BLaER1 treated with 17β-estradiol and CSF1 and Interleukin-3, amounts not matched to agents 10 nM and 100 nM (cell line): ENCODE results near the gene ERI3.

Experiments used
- H3K27ac ChIP-seq, 11 experiments: shearing (Covaris generic); formaldehyde crosslinking; 2 replicates each; pipeline ENCODE4 v1.8.1; 2022
- H3K27me3 ChIP-seq, 11 experiments: shearing (Covaris generic); formaldehyde crosslinking; 2 replicates each; pipeline ENCODE4 v1.8.1; 2022
- H3K36me3 ChIP-seq, 11 experiments: shearing (Covaris generic); formaldehyde crosslinking; 2 replicates each; pipeline ENCODE4 v1.8.1; 2022
- H3K4me1 ChIP-seq, 10 experiments: shearing (Covaris generic); formaldehyde crosslinking; 2 replicates each; pipeline ENCODE4 v1.8.1; 2022
- H3K4me2 ChIP-seq, 11 experiments: shearing (Covaris generic); formaldehyde crosslinking; 2 replicates each; pipeline ENCODE4 v1.8.1; 2022
- H3K4me3 ChIP-seq, 10 experiments: shearing (Covaris generic); formaldehyde crosslinking; 2 replicates each; pipeline ENCODE4 v1.8.1; 2022
- H3K9ac ChIP-seq, 11 experiments: shearing (Covaris generic); formaldehyde crosslinking; 2 replicates each; pipeline ENCODE4 v1.8.1; 2022
- H3K9me3 ChIP-seq, 11 experiments: shearing (Covaris generic); formaldehyde crosslinking; replicated peaks in 1 of 11; 2 replicates each; pipeline ENCODE4 v1.8.1; 2022
- H4K20me1 ChIP-seq, 11 experiments: shearing (Covaris generic); formaldehyde crosslinking; 2 replicates each; pipeline ENCODE4 v1.8.1; 2022
- Cebpa-rat ChIP-seq, 11 experiments: shearing (Covaris generic); IDR thresholded peaks; 2 replicates each; pipeline ENCODE4 v1.8.1; 2022

Gene ERI3

GRCh38 chr1:44338136-44338535 lies 16.9 kb downstream of the ERI3 start:
- H3K4me1 ChIP-seq, result peaks cover 0 to 16% (median 0%) of the 10 kb centered on the region in 10 experiments; a peak in 4 of 20 replicates
- peaks cover 0 to 9% (median 0%) of the 10 kb centered on the region in 11 experiments; a peak in 7 of 22 replicates for H3K9me3 ChIP-seq
- peaks cover 56 to 86% (median 77%) of the 10 kb centered on the region in 11 experiments for H3K36me3 ChIP-seq
- no peak overlapping the region for H3K4me3 ChIP-seq
- no peaks in the 10 kb centered on the region for H3K27me3 ChIP-seq
- H4K20me1 ChIP-seq, result peaks cover 0 to 53% (median 13%) of the 10 kb centered on the region in 11 experiments; a peak in 9 of 22 replicates
- H3K27ac ChIP-seq, result no peak overlapping the region
- no peak overlapping the region for H3K4me2 ChIP-seq
- no peak for TF ChIP-seq Cebpa-rat (IDR thresholded peaks at IDR 0.05)
- no peak overlapping the region for H3K9ac ChIP-seq

DNA sequence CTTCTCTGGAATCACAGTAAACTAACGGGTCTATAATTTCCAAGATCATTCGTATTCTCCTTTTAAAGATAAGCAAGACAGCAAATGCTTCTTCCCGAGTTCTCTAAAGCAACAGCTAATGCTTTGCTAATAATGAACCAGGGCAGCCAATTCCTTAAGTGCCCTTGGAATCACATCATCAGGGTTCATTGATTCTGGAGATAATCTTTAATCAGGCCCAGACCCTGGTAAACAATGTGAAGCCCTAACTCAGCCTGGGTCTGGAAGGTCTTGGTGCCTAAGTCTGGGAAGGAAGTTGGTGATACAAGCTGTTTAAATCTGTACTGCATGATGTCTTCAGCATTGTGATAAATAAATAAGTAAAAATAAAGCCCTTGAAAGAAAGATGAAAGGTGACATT lies 18.4 kb downstream of the ERI3 start:
- Histone ChIP-seq H3K4me2 (no peak overlapping the region), H3K36me3 (peaks cover 67 to 96% (median 85%) of the 10 kb centered on the region in 11 experiments), H4K20me1 (peaks cover 0 to 45% (median 12%) of the 10 kb centered on the region in 11 experiments; a peak in 8 of 22 replicates), H3K4me1 (peaks cover 0 to 16% (median 0%) of the 10 kb centered on the region in 10 experiments; a peak in 4 of 20 replicates), H3K27me3 (no peaks in the 10 kb centered on the region), H3K9me3 (peaks cover 0 to 9% (median 0%) of the 10 kb centered on the region in 11 experiments; a peak in 7 of 22 replicates), H3K9ac (no peak overlapping the region), H3K27ac (no peak overlapping the region), H3K4me3 (no peak overlapping the region)
- TF ChIP-seq Cebpa-rat (IDR thresholded peaks at IDR 0.05), result no peak

GRCh38 chr1:44334968-44335367 lies 20.1 kb downstream of the ERI3 start:
- peaks cover 0 to 9% (median 0%) of the 10 kb centered on the region in 11 experiments; a peak in 7 of 22 replicates for H3K9me3 ChIP-seq
- no peak overlapping the region for H3K4me2 ChIP-seq
- no peak for TF ChIP-seq Cebpa-rat (IDR thresholded peaks at IDR 0.05)
- peaks cover 73 to 100% (median 90%) of the 10 kb centered on the region in 11 experiments for H3K36me3 ChIP-seq
- no peak overlapping the region for H3K9ac ChIP-seq
- H3K4me3 ChIP-seq, result no peak overlapping the region
- H3K27ac ChIP-seq, result no peak overlapping the region
- peaks cover 0 to 39% (median 0%) of the 10 kb centered on the region in 11 experiments; a peak in 6 of 22 replicates for H4K20me1 ChIP-seq
- H3K27me3 ChIP-seq, result no peaks in the 10 kb centered on the region
- H3K4me1 ChIP-seq, result peaks cover 0 to 8% (median 0%) of the 10 kb centered on the region in 10 experiments; a peak in 4 of 20 replicates

DNA sequence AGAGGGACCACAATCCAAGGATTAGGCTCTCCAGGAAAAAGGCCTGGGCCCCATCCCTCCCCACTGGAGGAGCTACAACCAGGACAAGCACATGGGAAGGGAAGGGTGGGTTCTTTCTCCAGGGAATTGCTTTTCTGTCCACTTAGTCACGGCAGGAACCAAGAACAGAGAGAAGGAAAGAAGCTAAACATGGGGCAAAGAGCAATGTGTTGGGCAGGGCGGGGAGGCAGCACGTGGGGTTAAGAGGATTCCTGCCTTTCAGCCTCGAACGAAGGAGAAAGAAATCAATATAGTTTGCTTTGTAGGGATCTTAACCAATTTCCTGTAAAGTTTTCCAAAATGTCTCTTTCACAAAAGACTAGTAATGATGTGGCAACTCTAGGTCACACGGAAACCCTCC lies 21.7 kb downstream of the ERI3 start:
- Histone ChIP-seq H3K4me1 (no peaks in the 10 kb centered on the region), H3K27ac (no peak overlapping the region), H3K27me3 (no peaks in the 10 kb centered on the region), H3K4me3 (no peak overlapping the region), H3K4me2 (no peak overlapping the region), H3K9me3 (peaks cover 0 to 4% (median 0%) of the 10 kb centered on the region in 11 experiments; a peak in 7 of 22 replicates), H3K36me3 (peaks cover 61 to 100% (median 86%) of the 10 kb centered on the region in 11 experiments), H3K9ac (no peak overlapping the region), H4K20me1 (peaks cover 0 to 44% (median 0%) of the 10 kb centered on the region in 11 experiments; a peak in 7 of 22 replicates)
- TF ChIP-seq Cebpa-rat (IDR thresholded peaks at IDR 0.05), result no peak

DNA sequence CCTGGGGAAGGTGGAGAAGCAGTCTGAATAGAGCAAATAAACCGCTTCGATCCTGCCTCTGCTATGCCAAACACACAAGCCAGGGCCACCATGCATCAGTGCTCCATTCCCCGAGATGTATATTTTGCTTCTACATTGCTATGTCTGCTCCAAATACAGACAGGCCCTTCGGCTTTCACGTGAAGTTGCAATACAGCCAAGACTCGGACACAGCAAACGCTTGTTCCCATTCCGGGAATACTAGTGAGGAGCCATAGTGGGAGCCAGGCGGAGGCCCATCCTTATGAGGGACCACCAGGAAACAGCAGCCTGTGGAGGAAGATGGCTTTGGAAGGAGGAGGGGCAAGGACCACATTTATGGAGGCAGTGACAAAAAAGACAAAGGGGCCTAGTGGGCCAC lies 22.6 kb downstream of the ERI3 start:
- Histone ChIP-seq H3K4me2 (no peak overlapping the region), H3K9ac (no peak overlapping the region), H3K9me3 (no peaks in the 10 kb centered on the region), H3K4me1 (no peaks in the 10 kb centered on the region), H4K20me1 (peaks cover 0 to 48% (median 4%) of the 10 kb centered on the region in 11 experiments; a peak in 9 of 22 replicates), H3K36me3 (peaks cover 58 to 99% (median 83%) of the 10 kb centered on the region in 11 experiments), H3K27me3 (no peaks in the 10 kb centered on the region), H3K27ac (no peak overlapping the region), H3K4me3 (no peak overlapping the region)
- no peak for TF ChIP-seq Cebpa-rat (IDR thresholded peaks at IDR 0.05)

DNA sequence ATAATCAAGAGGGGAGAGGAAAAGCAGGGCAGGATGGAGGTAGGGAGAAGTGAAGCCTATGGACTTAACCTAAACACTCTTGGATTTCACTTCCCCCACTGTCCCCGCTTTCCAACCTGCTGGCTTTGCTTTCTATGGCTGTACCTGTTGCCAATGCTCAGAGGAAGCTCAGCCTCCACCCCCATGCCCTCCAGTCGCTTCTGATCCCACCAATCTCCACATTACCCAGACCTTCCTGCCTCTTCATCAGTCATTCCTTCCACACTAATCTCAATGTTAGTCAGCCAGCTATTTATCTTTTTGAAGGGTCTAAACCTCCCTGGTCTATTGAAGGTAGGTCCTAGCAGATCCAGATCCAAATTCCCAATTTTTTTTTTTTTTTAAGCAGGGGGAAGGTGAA lies 24.1 kb downstream of the ERI3 start:
- no peaks in the 10 kb centered on the region for H3K4me1 ChIP-seq
- H3K4me2 ChIP-seq, result no peak overlapping the region
- no peaks in the 10 kb centered on the region for H3K27me3 ChIP-seq
- no peak overlapping the region for H3K27ac ChIP-seq
- no peaks in the 10 kb centered on the region for H3K9me3 ChIP-seq
- no peak for TF ChIP-seq Cebpa-rat (IDR thresholded peaks at IDR 0.05)
- no peak overlapping the region for H3K4me3 ChIP-seq
- H3K36me3 ChIP-seq, result peaks cover 49 to 98% (median 79%) of the 10 kb centered on the region in 11 experiments
- H3K9ac ChIP-seq, result no peak overlapping the region
- H4K20me1 ChIP-seq, result peaks cover 0 to 55% (median 8%) of the 10 kb centered on the region in 11 experiments; a peak in 9 of 22 replicates

GRCh38 chr1:44328671-44329416 lies 26.2 kb downstream of the ERI3 start:
- Histone ChIP-seq H3K27me3 (no peaks in the 10 kb centered on the region), H3K36me3 (peaks cover 46 to 98% (median 74%) of the 10 kb centered on the region in 11 experiments), H3K4me1 (0 out of 20 replicates have a peak, but pooled peaks cover 0 to 2% (median 0%) of the 10 kb centered on the region in 10 experiments), H3K4me2 (no peak overlapping the region), H3K9me3 (no peaks in the 10 kb centered on the region), H3K27ac (no peak overlapping the region), H3K9ac (no peak overlapping the region), H4K20me1 (peaks cover 0 to 63% (median 8%) of the 10 kb centered on the region in 11 experiments; a peak in 9 of 22 replicates), H3K4me3 (no peak overlapping the region)
- no peak for TF ChIP-seq Cebpa-rat (IDR thresholded peaks at IDR 0.05)

GRCh38 chr1:44327679-44328491 lies 27.2 kb downstream of the ERI3 start:
- Histone ChIP-seq H3K27me3 (no peaks in the 10 kb centered on the region), H4K20me1 (peaks cover 0 to 70% (median 8%) of the 10 kb centered on the region in 11 experiments; a peak in 9 of 22 replicates), H3K27ac (no peak overlapping the region), H3K36me3 (peaks cover 38 to 98% (median 70%) of the 10 kb centered on the region in 11 experiments), H3K9ac (no peak overlapping the region), H3K9me3 (no peaks in the 10 kb centered on the region), H3K4me1 (peaks cover 0 to 11% (median 2%) of the 10 kb centered on the region in 10 experiments; a peak in 5 of 20 replicates), H3K4me3 (no peak overlapping the region), H3K4me2 (no peak overlapping the region)
- no peak for TF ChIP-seq Cebpa-rat (IDR thresholded peaks at IDR 0.05)
